Measurements from ENCODE around the gene CYB5R3. TPM values are rescaled to one million over a fixed set of nuclear protein-coding genes. Genes with fewer than 3 reads are reported as not detected.

CYB5R3 gene
- total RNA-seq, 2 donors from 2014 or later, result 41.8 to 50.8 TPM

DNA sequence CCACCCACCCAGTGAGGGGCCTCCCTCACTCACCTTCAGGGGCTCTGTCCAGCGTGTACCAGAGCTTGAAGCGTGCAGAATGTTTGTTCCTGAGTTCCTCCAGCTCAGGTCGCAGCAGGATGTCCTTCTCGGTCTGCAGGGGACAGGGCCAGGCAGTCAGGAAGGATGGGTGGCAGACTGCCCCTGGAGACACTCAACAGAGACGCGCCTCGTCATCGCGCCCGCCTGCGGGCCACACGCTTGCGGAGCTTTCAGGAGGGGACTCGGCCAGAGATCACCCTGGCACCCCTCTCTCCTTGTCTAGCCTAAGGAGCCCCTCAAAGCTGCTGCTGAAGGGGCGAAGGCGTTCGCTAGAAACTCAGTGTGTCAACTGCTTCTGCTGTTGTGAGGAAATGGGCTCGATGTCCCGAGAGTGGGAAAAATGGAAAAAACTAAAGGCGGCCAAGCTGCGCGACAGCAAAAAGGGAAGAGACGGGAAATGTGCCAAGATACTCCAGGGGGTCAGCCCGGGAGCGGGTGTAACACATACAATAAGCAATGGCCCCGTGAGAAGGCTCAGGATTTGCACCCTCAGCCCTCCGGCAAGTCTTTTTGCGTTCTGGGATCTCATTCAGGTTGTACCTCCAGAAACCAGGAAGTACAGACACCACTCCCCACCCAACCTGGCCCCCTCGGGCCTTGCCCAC is 25.3 kb downstream of the CYB5R3 start:
- no peak for ATAC-seq
- WGBS, 2 donors, result 83 to 85% methylated on average over 29 of the region's 29 CpGs
- no peak overlapping the region for H3K27ac ChIP-seq
- no peak overlapping the region for H3K4me3 ChIP-seq
- no peaks in the 10 kb centered on the region for H3K9me3 ChIP-seq
- TF ChIP-seq, protein P1, sequence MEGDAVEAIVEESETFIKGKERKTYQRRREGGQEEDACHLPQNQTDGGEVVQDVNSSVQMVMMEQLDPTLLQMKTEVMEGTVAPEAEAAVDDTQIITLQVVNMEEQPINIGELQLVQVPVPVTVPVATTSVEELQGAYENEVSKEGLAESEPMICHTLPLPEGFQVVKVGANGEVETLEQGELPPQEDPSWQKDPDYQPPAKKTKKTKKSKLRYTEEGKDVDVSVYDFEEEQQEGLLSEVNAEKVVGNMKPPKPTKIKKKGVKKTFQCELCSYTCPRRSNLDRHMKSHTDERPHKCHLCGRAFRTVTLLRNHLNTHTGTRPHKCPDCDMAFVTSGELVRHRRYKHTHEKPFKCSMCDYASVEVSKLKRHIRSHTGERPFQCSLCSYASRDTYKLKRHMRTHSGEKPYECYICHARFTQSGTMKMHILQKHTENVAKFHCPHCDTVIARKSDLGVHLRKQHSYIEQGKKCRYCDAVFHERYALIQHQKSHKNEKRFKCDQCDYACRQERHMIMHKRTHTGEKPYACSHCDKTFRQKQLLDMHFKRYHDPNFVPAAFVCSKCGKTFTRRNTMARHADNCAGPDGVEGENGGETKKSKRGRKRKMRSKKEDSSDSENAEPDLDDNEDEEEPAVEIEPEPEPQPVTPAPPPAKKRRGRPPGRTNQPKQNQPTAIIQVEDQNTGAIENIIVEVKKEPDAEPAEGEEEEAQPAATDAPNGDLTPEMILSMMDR (IDR thresholded peaks at IDR 0.05), result no peak
- no peak for TF ChIP-seq POLR2A (IDR thresholded peaks at IDR 0.05)
- H3K4me1 ChIP-seq, result no peaks in the 10 kb centered on the region
- intact Hi-C loops (cut with DNase I), result no loop called here
- no peak for DNase-seq
- H3K27me3 ChIP-seq, result no peaks in the 10 kb centered on the region
- peaks cover 0 to 26% of the 10 kb centered on the region in 2 donors for H3K36me3 ChIP-seq (replicated peaks in 1 of 2; ENCODE audit: insufficient read depth in 1 of 2, low read depth in 2 of 2)

DNA sequence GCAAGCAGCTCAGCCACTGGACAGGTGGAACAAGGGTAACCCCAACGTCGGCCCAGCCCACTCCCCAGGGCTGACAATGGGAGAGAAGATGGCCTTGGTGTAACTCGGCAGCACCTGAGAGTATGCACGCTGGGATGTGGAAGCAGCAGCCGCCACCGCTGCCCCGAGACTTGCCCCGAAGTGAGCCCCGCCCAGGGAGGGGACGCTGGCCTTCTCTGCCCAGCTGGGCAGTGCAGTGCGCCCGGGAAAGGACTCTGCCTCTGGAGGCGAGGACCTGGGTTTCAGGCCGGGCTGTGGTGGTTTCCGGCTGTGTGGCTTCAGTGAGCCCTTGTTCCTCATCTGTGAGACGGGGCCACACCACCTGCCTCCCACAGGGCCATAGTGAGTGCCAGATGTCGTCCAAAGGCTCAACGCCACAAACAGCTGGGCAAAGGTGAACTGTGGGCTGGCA is 25.9 kb downstream of the CYB5R3 start:
- ATAC-seq, result no peak
- Histone ChIP-seq H3K36me3 (replicated peaks in 1 of 2; ENCODE audit: insufficient read depth in 1 of 2, low read depth in 2 of 2) (peaks cover 0 to 23% of the 10 kb centered on the region in 2 donors), H3K27me3 (no peaks in the 10 kb centered on the region), H3K27ac (no peak overlapping the region), H3K4me3 (no peak overlapping the region), H3K4me1 (no peaks in the 10 kb centered on the region), H3K9me3 (no peaks in the 10 kb centered on the region)
- no peak for TF ChIP-seq POLR2A (IDR thresholded peaks at IDR 0.05)
- TF ChIP-seq, protein P1 (IDR thresholded peaks at IDR 0.05), result no peak
- intact Hi-C loops (cut with DNase I), result no loop called here
- no peak for DNase-seq
- WGBS, 2 donors, result 33 to 80% methylated on average over 3 to 18 of the region's 18 CpGs

DNA sequence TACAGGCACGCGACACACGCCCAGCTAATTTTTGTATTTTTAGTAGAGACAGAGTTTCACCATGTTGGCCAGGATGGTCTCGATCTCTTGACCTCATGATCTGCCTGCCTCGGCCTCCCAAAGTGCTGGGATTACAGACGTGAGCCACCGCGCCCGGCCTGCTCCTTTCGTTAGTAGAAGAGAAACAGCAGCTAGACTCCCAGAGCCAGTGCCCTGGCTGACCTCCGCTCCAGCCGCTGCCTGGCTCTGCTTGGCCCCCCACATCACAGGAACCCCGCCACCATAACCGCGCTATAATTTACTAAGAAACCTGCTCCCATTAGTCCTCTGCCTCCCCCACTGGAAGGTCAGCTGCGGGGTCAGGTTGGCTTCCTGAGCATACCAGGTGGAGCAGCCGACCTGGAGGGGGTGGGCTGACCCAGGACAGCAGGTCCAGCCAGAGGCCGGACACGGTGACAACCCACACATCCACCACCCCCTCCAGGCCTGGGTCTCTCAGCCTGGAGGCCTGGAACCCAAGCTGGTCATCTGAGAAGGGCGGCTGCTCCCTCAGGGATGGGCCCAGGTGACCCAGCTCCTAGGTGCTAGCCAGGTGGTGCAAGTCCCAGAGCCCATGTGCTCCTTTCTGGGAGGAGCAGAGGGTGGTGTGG is 27.0 kb downstream of the CYB5R3 start:
- 88 to 89% methylated on average over 10 to 20 of the region's 20 CpGs for WGBS, 2 donors
- Histone ChIP-seq H3K4me3 (no peak overlapping the region), H3K9me3 (no peaks in the 10 kb centered on the region), H3K4me1 (peaks cover 8% of the 10 kb centered on the region), H3K27ac (no peak overlapping the region), H3K27me3 (no peaks in the 10 kb centered on the region), H3K36me3 (replicated peaks in 1 of 2; ENCODE audit: insufficient read depth in 1 of 2, low read depth in 2 of 2) (peaks cover 0 to 19% of the 10 kb centered on the region in 2 donors)
- intact Hi-C loops (cut with DNase I), result no loop called here
- ATAC-seq, result no peak
- no peak for TF ChIP-seq POLR2A (IDR thresholded peaks at IDR 0.05)
- TF ChIP-seq, protein P1 (IDR thresholded peaks at IDR 0.05), result no peak
- DNase-seq, result no peak

DNA sequence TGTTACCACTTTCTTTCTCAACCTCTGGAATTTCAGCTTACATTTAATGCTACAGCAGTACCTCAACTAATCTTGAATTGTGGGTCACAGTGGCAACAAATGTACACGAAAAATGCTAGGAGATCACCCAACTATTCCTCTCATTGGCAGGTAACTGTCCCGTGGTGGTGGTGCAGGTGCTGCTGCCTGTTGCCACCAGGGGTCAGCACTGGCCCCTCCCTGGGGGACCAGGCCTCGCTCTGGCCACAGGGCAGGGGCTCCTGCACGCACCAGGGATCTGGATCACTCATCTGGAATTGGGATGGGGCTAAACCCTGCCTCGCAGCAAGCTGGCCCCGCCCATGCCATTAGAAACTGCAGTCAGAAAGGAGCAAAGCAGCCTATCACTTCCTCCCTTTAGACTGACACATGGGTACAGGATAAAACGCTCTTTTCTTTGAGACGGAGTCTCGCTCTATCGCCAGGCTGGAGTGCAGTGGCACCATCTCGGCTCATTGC is 27.6 kb downstream of the CYB5R3 start:
- Histone ChIP-seq H3K27me3 (no peaks in the 10 kb centered on the region), H3K36me3 (replicated peaks in 1 of 2; ENCODE audit: insufficient read depth in 1 of 2, low read depth in 2 of 2) (peaks cover 0 to 14% of the 10 kb centered on the region in 2 donors), H3K9me3 (no peaks in the 10 kb centered on the region), H3K4me3 (no peak overlapping the region), H3K4me1 (peaks cover 11% of the 10 kb centered on the region), H3K27ac (no peak overlapping the region)
- TF ChIP-seq, protein P1 (IDR thresholded peaks at IDR 0.05), result peak; percentile 80 to 93 (median 87)
- TF ChIP-seq POLR2A (IDR thresholded peaks at IDR 0.05), result no peak
- peak; percentile 80 for ATAC-seq
- 50 to 73% methylated on average over 6 to 11 of the region's 11 CpGs for WGBS, 2 donors
- intact Hi-C loops (cut with DNase I), result no loop called here
- DNase-seq, result peak; percentile 63 to 76 (median 71)
